ENCODE data around the gene LEP. TPM values are rescaled to one million over a fixed set of nuclear protein-coding genes. Genes with fewer than 3 reads are reported as not detected.

Gene LEP
- total RNA-seq, 1 donor from 2014 or later, result not detected

- Mint-ChIP-seq H3K27me3 (ENCODE audit: low read depth) (no peaks in the 10 kb centered on the region), H3K4me3 (no peak overlapping the region), H3K27ac (ENCODE audit: unreplicated experiment) (no peak overlapping the region), H3K36me3 (ENCODE audit: low read depth) (peaks cover 5% of the 10 kb centered on the region), H3K9me3 (no peaks in the 10 kb centered on the region), H3K4me1 (peaks cover 9% of the 10 kb centered on the region)
- no peak for DNase-seq (ENCODE audit: low read depth, low spot score)
- TF ChIP-seq CTCF (conservative IDR thresholded peaks at IDR 0.05), result no peak
These were observed 62.1 kb downstream of the LEP start for GRCh38 chr7:128303133-128303532.

GRCh38 chr7:128303643-128304042 is 62.6 kb downstream of the LEP start:
- Mint-ChIP-seq H3K4me1 (peaks cover 8% of the 10 kb centered on the region), H3K9me3 (no peaks in the 10 kb centered on the region), H3K36me3 (ENCODE audit: low read depth) (peaks cover 3% of the 10 kb centered on the region), H3K4me3 (no peak overlapping the region), H3K27ac (ENCODE audit: unreplicated experiment) (no peak overlapping the region), H3K27me3 (ENCODE audit: low read depth) (no peaks in the 10 kb centered on the region)
- TF ChIP-seq CTCF (conservative IDR thresholded peaks at IDR 0.05), result no peak
- no peak for DNase-seq (ENCODE audit: low read depth, low spot score)

- H3K27ac Mint-ChIP-seq (ENCODE audit: unreplicated experiment), result no peak overlapping the region
- H3K36me3 Mint-ChIP-seq (ENCODE audit: low read depth), result peaks cover 3% of the 10 kb centered on the region
- no peak for TF ChIP-seq CTCF (conservative IDR thresholded peaks at IDR 0.05)
- H3K9me3 Mint-ChIP-seq, result no peaks in the 10 kb centered on the region
- no peaks in the 10 kb centered on the region for H3K27me3 Mint-ChIP-seq (ENCODE audit: low read depth)
- DNase-seq (ENCODE audit: low read depth, low spot score), result no peak
- H3K4me3 Mint-ChIP-seq, result no peak overlapping the region
- peaks cover 2% of the 10 kb centered on the region for H3K4me1 Mint-ChIP-seq
These were observed 63.1 kb downstream of the LEP start for GRCh38 chr7:128304212-128304611.

GRCh38 chr7:128307061-128307460 is 66.0 kb downstream of the LEP start:
- H3K36me3 Mint-ChIP-seq (ENCODE audit: low read depth), result peaks cover 6% of the 10 kb centered on the region
- DNase-seq (ENCODE audit: low read depth, low spot score), result no peak
- no peak for TF ChIP-seq CTCF (conservative IDR thresholded peaks at IDR 0.05)
- no peaks in the 10 kb centered on the region for H3K27me3 Mint-ChIP-seq (ENCODE audit: low read depth)
- H3K4me3 Mint-ChIP-seq, result no peak overlapping the region
- H3K4me1 Mint-ChIP-seq, result no peaks in the 10 kb centered on the region
- H3K27ac Mint-ChIP-seq (ENCODE audit: unreplicated experiment), result no peak overlapping the region
- H3K9me3 Mint-ChIP-seq, result no peaks in the 10 kb centered on the region

Small RNA genes lying within 50 kb of the gene (microRNA-seq; reads per million reads assigned to microRNA genes)
- gene MIR129-1, result 1.8 reads per million

Other genes starting within 250 kb of the LEP start
- gene LRRC4, start 209.8 kb upstream of the LEP start, total RNA-seq, result 67.5 and 67.6 TPM in 2 replicates
- gene RBM28, start 102.6 kb downstream of the LEP start, total RNA-seq, result 73.1 and 73.7 TPM in 2 replicates
- gene PRRT4, start 120.4 kb downstream of the LEP start, total RNA-seq, result 3.1 and 3.3 TPM in 2 replicates
- 56.7 and 65.2 TPM in 2 replicates for gene IMPDH1, start 168.7 kb downstream of the LEP start, total RNA-seq
- gene HILPDA, start 214.6 kb downstream of the LEP start, total RNA-seq, result 46.7 and 51.9 TPM in 2 replicates
- 50.5 and 51.5 TPM in 2 replicates for gene METTL2B, start 235.5 kb downstream of the LEP start, total RNA-seq